GM12875 (cell line): Measurements from ENCODE around the gene RIN3.
"Not testable (repeated sequence)": the region's sequence is repeated elsewhere in the genome, so short reads cannot be mapped to it uniquely, and the experiment has no call there.

ENCODE experiments used
- H3K4me3 ChIP-seq: one replicate; pipeline ENCODE4 v1.5.1; 2011; ENCODE audit warnings: low read depth, low read length, control low read depth
- TF ChIP-seq, protein P1 (sequence below): IDR thresholded peaks from 2 replicates; pipeline ENCODE4 v1.5.1; 2011; ENCODE audit warnings: low read depth, mild to moderate bottlenecking, control low read depth, inconsistent platforms, low read length, moderate library complexity, borderline replicate concordance; ENCODE audit not compliant: insufficient read depth

RIN3 gene

DNA sequence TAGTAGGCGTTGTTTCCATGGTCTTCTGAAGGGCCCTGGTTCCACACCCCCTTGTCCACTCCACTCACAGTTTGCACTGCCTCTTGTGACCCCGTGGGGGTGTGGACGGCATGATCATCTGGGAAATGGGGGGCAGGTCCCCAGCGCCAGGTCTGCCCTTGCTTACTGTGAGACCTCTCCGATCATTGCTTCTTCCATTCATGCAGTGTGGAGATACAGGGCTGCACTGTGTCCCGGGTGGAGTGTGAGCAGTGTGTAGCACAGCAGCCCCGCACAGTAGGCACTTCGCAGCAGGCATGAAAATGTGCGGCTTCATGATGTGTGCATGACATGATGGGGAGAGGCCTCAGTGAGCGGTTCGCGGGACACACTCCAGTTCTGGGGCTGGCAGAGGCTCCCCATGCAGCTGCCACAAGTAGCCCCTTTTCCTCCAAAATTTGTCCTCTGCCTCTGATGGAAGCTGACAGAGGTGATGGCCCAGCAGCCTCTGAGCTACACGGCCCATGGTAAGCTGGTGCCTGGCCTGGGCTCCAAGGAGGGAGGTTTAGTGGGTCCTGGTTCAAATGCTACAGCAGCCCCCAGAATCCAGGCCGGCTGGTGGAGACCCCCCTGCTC lies 15.0 kb downstream of the RIN3 start:
- H3K4me3 ChIP-seq, result no peak overlapping the region
- TF ChIP-seq, protein P1, sequence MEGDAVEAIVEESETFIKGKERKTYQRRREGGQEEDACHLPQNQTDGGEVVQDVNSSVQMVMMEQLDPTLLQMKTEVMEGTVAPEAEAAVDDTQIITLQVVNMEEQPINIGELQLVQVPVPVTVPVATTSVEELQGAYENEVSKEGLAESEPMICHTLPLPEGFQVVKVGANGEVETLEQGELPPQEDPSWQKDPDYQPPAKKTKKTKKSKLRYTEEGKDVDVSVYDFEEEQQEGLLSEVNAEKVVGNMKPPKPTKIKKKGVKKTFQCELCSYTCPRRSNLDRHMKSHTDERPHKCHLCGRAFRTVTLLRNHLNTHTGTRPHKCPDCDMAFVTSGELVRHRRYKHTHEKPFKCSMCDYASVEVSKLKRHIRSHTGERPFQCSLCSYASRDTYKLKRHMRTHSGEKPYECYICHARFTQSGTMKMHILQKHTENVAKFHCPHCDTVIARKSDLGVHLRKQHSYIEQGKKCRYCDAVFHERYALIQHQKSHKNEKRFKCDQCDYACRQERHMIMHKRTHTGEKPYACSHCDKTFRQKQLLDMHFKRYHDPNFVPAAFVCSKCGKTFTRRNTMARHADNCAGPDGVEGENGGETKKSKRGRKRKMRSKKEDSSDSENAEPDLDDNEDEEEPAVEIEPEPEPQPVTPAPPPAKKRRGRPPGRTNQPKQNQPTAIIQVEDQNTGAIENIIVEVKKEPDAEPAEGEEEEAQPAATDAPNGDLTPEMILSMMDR, result no peak

DNA sequence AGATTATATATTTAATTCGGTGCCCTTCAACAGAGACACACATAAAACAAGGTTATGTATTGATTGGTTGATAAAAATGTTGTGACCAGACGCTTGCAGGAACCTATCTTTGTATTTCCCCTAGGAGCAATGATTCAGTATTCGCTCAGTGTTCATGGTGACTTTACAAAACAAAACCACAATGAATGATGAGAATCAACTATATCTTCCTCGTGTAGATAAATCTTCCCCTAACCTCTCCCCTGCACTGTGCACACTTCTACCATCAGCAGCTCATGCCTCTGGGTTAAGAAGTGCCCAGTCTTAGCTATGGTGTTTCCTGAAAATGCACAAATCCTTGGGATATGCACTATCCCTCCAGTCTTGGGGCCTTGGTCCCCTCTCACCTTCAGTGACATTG lies 16.3 kb downstream of the RIN3 start:
- TF ChIP-seq, protein P1, result no peak
- no peak overlapping the region for H3K4me3 ChIP-seq

DNA sequence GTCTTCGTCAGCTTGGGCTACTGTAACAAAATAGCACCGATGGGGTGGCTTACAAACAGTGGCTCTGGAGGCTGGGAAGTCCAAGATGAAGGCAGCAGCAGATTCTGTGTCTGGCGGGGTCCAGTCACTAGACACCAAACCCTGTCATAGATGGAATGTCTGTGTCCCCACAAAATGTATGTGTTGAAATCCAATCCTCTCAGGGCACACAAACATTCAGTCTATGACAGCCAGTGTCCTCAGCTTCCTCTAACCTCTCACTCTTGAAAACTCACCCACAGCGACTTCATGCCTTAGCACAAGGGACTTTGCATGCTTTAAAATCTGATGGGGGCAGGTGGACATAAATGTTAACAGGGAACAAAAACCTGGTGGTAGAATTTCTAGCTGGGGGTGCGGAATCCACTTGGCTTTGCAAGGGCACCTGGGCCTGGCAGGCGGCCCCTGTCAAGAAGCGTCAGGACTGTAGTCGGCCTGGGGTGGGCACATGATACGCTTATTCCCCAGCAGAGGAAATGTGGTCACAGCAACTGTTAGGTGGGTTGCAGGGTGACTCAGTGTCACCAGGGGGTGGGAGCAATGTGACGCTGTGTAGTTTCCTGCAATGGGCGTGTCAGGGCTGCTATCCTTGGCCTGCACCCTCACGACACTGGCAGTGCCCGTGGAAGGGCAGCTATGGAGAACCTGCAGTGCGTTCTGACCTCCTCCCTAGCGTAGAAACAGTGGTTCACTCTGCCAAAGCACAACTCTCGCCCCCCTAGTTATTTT lies 17.7 kb downstream of the RIN3 start:
- TF ChIP-seq, protein P1, result no peak
- H3K4me3 ChIP-seq, result no peak overlapping the region

DNA sequence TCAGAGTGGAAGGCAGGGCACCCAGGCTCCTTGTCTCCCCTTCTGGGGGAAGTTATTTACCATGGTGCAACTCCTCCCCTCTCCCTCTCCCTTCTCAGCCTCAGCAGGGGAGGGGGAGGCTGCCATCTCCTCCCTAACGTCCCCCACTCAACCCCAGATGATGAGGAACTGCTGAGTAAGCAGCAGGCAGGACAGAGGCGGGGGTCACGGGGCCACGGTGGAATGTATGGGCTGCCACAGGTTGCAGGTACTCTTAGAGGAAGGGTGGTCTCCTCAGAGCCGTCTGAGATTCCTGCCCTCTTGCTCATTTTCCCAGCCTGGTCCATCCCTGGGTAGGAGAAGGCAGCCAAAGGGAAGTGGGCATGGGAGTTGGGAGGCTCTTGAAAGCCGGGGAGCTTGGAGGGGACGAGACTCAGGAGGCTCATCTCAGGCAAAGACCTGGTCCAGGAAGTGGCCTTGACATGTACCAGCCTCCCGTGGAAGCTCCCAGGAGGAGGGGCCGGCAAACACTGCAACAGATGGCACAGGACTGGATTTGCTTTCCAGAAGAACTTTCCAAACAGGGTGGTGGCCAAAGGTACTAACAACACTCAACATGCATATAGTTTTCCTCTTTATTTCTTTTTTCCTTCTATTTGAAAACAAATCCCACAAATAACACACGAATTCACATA lies 19.0 kb downstream of the RIN3 start:
- H3K4me3 ChIP-seq, result no peak overlapping the region
- TF ChIP-seq, protein P1, result no peak

DNA sequence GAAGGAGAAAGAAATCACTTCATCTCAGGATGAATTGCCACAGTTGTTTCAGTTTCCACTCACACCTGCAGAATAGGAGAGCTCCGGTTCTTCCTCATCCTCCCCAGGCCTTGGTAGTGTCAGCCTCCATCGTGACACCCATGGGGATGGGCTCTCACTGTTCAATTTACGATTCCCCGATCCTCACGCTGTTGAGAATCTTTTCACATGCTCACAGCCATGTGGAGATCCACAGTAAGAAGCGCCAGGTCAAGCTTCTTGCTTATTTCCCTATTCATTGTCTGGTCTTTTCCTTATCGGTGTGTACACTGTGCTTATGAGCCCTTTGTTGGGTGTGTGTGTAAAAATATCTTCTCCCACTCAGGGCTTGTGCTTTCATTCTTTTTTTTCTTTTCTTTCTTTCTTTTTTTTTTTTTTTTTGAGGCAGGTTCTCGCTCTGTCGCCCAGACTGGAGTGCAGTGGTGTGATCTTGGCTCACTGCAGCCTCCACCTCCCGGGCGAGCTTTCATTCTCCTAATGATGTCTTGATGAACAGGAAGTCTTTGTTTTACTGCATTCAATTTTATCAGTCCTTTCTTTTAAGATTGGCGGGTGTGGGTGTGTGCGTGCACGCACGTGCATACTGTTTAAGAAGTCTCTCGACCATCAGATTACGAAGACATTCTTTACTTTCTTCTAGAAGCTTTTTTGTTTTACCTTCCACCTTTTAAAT lies 21.5 kb downstream of the RIN3 start:
- no peak overlapping the region for H3K4me3 ChIP-seq
- TF ChIP-seq, protein P1, result no peak

DNA sequence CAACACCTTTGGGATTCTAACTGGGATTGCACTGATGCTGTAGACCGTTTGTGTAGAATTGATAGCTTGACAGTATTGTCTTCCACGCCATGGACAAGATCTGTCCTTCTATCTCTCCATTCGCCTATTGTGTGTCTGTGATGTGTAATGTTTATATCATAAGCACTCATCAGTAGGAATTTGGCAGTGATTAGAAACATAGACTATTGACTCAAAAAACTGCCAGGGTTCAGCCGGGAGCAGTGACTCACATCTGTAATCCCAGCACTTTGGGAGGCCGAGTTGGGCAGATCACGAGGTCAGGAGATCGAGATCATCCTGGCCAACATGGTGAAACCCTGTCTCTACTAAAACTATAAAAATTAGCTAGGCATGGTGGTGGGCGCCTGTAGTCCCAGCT lies 22.6 kb downstream of the RIN3 start:
- H3K4me3 ChIP-seq, result not testable (repeated sequence)

DNA sequence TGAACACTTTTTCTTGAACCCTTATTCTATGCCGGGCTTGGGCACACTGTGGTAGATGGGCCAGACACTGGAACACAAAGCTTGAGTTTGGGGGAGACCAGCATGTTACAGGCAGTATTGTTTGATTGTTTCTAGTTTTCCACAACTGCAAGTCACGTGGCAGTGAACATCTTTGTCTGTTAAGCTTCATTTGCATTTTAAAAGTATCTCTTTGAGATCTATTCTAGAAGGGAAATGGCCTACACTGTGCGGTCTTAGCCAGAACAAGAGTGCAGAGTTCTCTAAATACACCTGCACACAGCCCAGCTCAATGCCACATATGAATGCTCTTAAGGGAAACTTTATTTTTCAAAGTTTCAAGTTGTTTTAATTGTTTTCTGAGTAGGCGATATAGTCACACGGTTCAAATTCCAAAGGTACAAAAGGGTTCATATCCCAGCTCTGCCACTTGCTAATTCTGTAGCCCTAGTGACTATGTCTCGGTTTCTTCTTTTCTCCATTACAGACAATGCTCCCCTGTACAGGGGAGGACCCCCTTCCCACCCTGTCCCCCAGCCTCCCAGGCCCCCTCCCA lies 24.9 kb downstream of the RIN3 start:
- H3K4me3 ChIP-seq, result no peak overlapping the region
- TF ChIP-seq, protein P1, result no peak
